HepG2 (cell line): ENCODE results near the gene ZFP36L2. TPM values are rescaled to one million over a fixed set of nuclear protein-coding genes. Genes with fewer than 3 reads are reported as not detected.
A peak's percentile ranks its signal among the peaks of the same experiment; 100 is the strongest.

ENCODE experiments used
- BRD4 ChIP-seq: sonication (generic); formaldehyde crosslinking; IDR thresholded peaks from 2 replicates; pipeline ENCODE4 v1.4.0; 2020; ENCODE audit warnings: missing genetic modification reagents
- CHD2 ChIP-seq: IDR thresholded peaks from 2 replicates; pipeline ENCODE4 v1.6.1; 2011; ENCODE audit warnings: low read depth, low read length, improper control_type of control experiment
- DZIP1 ChIP-seq: sonication (generic); formaldehyde crosslinking; IDR thresholded peaks from 2 replicates; pipeline ENCODE4 v1.5.0; 2020; ENCODE audit warnings: mild to moderate bottlenecking, missing genetic modification reagents
- FOXK1 ChIP-seq: sonication (generic); formaldehyde crosslinking; IDR thresholded peaks from 2 replicates; pipeline ENCODE4 v1.4.0; 2020; ENCODE audit warnings: low read depth, missing genetic modification reagents, borderline replicate concordance
- HOXD1 ChIP-seq: sonication (generic); formaldehyde crosslinking; IDR thresholded peaks from 2 replicates; pipeline ENCODE4 v1.5.0; 2020; ENCODE audit warnings: missing genetic modification reagents
- IRF9 ChIP-seq: sonication (generic); formaldehyde crosslinking; IDR thresholded peaks from 2 replicates; pipeline ENCODE4 v1.8.0; 2022; ENCODE audit warnings: missing genetic modification reagents, mild to moderate bottlenecking, borderline replicate concordance
- MAZ ChIP-seq, 2 experiments: sonication (generic) in 1 of 2; formaldehyde crosslinking in 1 of 2; IDR thresholded peaks; 2 replicates each; pipeline versions ENCODE4 v1.5.0 to v1.6.1; 2012 to 2020; ENCODE audit warnings: low read depth in 2 of 2, mild to moderate bottlenecking in 2 of 2, borderline replicate concordance in 1 of 2, improper control_type of control experiment in 1 of 2, low read length in 1 of 2, missing genetic modification reagents in 1 of 2, moderate library complexity in 1 of 2
- MEIS1 ChIP-seq: sonication (generic); formaldehyde crosslinking; IDR thresholded peaks from 2 replicates; pipeline ENCODE4 v1.9.0; 2021; ENCODE audit warnings: mild to moderate bottlenecking, missing genetic modification reagents, moderate library complexity, borderline replicate concordance
- NR2F6 ChIP-seq, 2 experiments: IDR thresholded peaks; 2 replicates each; pipeline ENCODE4 v1.6.1; 2016; ENCODE audit warnings: antibody characterized with exemption in 1 of 2, mild to moderate bottlenecking in 1 of 2
- PAWR ChIP-seq: sonication (generic); formaldehyde crosslinking; IDR thresholded peaks from 2 replicates; pipeline ENCODE4 v1.4.0; 2020; ENCODE audit warnings: missing genetic modification reagents, mild to moderate bottlenecking, borderline replicate concordance
- RXRA ChIP-seq: sonication (generic); formaldehyde crosslinking; IDR thresholded peaks from 2 replicates; pipeline ENCODE4 v1.5.1; 2020; ENCODE audit warnings: missing genetic modification reagents
- SMAD3 ChIP-seq: sonication (generic); formaldehyde crosslinking; IDR thresholded peaks from 2 replicates; pipeline ENCODE4 v1.4.0; 2020; ENCODE audit warnings: missing genetic modification reagents
- UBTF ChIP-seq: sonication (generic); formaldehyde crosslinking; IDR thresholded peaks from 2 replicates; pipeline ENCODE4 v1.4.0; 2020; ENCODE audit warnings: mild to moderate bottlenecking, missing genetic modification reagents
- ZFP36L2 ChIP-seq: sonication (generic); formaldehyde crosslinking; IDR thresholded peaks from 2 replicates; pipeline ENCODE4 v1.4.0; 2020; ENCODE audit warnings: missing genetic modification reagents
- ZFP37 ChIP-seq: sonication (generic); formaldehyde crosslinking; IDR thresholded peaks from 2 replicates; pipeline ENCODE4 v1.4.0; 2020; ENCODE audit warnings: missing genetic modification reagents, borderline replicate concordance
- ZNF263 ChIP-seq: sonication (generic); formaldehyde crosslinking; IDR thresholded peaks from 2 replicates; pipeline ENCODE4 v1.4.0; 2020; ENCODE audit warnings: missing genetic modification reagents
- ZNF383 ChIP-seq: sonication (generic); formaldehyde crosslinking; IDR thresholded peaks from 2 replicates; pipeline ENCODE4 v1.4.0; 2020; ENCODE audit warnings: missing genetic modification reagents, mild to moderate bottlenecking, borderline replicate concordance
- ZNF414 ChIP-seq: sonication (generic); formaldehyde crosslinking; IDR thresholded peaks from 2 replicates; pipeline ENCODE4 v1.5.0; 2020; ENCODE audit warnings: missing genetic modification reagents
- ZNF564 ChIP-seq: sonication (generic); formaldehyde crosslinking; IDR thresholded peaks from 2 replicates; pipeline ENCODE4 v1.8.1; 2023; ENCODE audit warnings: mild to moderate bottlenecking, missing genetic modification reagents
- ZNF768 ChIP-seq: sonication (generic); formaldehyde crosslinking; IDR thresholded peaks from 2 replicates; pipeline ENCODE4 v1.4.0; 2020; ENCODE audit warnings: missing genetic modification reagents
- ZSCAN31 ChIP-seq: sonication (generic); formaldehyde crosslinking; IDR thresholded peaks from 2 replicates; pipeline ENCODE4 v1.5.0; 2020; ENCODE audit warnings: low read depth, mild to moderate bottlenecking, missing genetic modification reagents
- polyA plus RNA-seq, 8 experiments: library from polyadenylated mRNA; depleted of rRNA in 3 of 8; stranded (reverse) in 7 of 8; unstranded in 1 of 8; fragments of >200 nt; fragmentation: Illumina TruSeq in 4 of 8; extraction: Trizol in 4 of 8; gene quantifications; 2 replicates each; pipeline versions ENCODE4 v1.2.1 to v1.2.3, GENCODE V29; 2011 to 2016; ENCODE audit warnings: low read depth in 4 of 8, missing spikeins in 1 of 8, mixed read lengths in 1 of 8; ENCODE audit not compliant: insufficient read depth in 1 of 8
- total RNA-seq, 5 experiments: library from RNA; depleted of rRNA; stranded (reverse); fragments of >200 nt; fragmentation: Illumina TruSeq; extraction: Trizol; gene quantifications; 2 replicates each; pipeline ENCODE4 v1.2.3, GENCODE V29; 2016; ENCODE audit warnings: low read depth in 1 of 5

ZFP36L2 gene
- total and polyA plus RNA-seq, 2 of the 13 experiments (the other 11 are each of a cell fraction or from before 2014, with no cell fraction given) = 11.2 to 21.8 TPM

GRCh38 chr2:43192744-43193651, 33.4 kb downstream of the ZFP36L2 start (continued):
- TF ChIP-seq NR2F6 (IDR thresholded peaks at IDR 0.05) = peak; percentile 59; the same call in 1 of the 2 replicates
- peak; percentile 84; the same call in 1 of the 2 replicates for TF ChIP-seq NR2F6 (CRISPR knock-in tag; IDR thresholded peaks at IDR 0.05)
- TF ChIP-seq PAWR (CRISPR knock-in tag) = 0 out of 2 replicates have a peak, but pooled peaks have one; percentile 26
- peak; percentile 71; the same call in 1 of the 2 replicates for TF ChIP-seq DZIP1
- no peak for TF ChIP-seq IRF9
- TF ChIP-seq ZSCAN31 (CRISPR knock-in tag) = 0 out of 2 replicates have a peak, but pooled peaks have one; percentile 4
- peak; percentile 14; the same call in 1 of the 2 replicates for TF ChIP-seq RXRA (CRISPR knock-in tag)
- no peak for TF ChIP-seq MAZ (IDR thresholded peaks at IDR 0.05; ENCODE audit: borderline replicate concordance, low read depth, low read length)
- 0 out of 2 replicates have a peak, but pooled peaks have one; percentile 13 for TF ChIP-seq MAZ (CRISPR knock-in tag; IDR thresholded peaks at IDR 0.05; ENCODE audit: low read depth)
- no peak for TF ChIP-seq ZNF383 (CRISPR knock-in tag)
- TF ChIP-seq ZFP37 = no peak
- peak; percentile 99 for TF ChIP-seq ZNF263 (CRISPR knock-in tag)
- TF ChIP-seq HOXD1 (CRISPR knock-in tag) = no peak
- TF ChIP-seq ZNF564 = no peak
- 0 out of 2 replicates have a peak, but pooled peaks have one; percentile 82 for TF ChIP-seq ZNF414 (CRISPR knock-in tag)
- TF ChIP-seq FOXK1 (CRISPR knock-in tag) = peak; percentile 20; the same call in 1 of the 2 replicates
- peak; percentile 27; the same call in 1 of the 2 replicates for TF ChIP-seq ZNF768 (CRISPR knock-in tag)
- peak; percentile 8; the same call in 1 of the 2 replicates for TF ChIP-seq BRD4 (CRISPR knock-in tag)
- peak; percentile 56; the same call in 1 of the 2 replicates for TF ChIP-seq UBTF (CRISPR knock-in tag)
- TF ChIP-seq SMAD3 = 0 out of 2 replicates have a peak, but pooled peaks have one; percentile 13
- peak; percentile 88 for TF ChIP-seq MEIS1 (CRISPR knock-in tag)
- TF ChIP-seq ZFP36L2 = 0 out of 2 replicates have a peak, but pooled peaks have one; percentile 62
- 0 out of 2 replicates have a peak, but pooled peaks have one; percentile 22 for TF ChIP-seq CHD2
